WTC11 (cell line): ENCODE results near the gene PPP6R3. TPM values are rescaled to one million over a fixed set of nuclear protein-coding genes. Genes with fewer than 3 reads are reported as not detected.

ENCODE experiments used
- ATAC-seq: fragments of 200-7000 bp; cut with Tn5 transposase; 2 replicates; pipeline ENCODE4 v1.10.0; 2021; ENCODE audit warnings: mild to moderate bottlenecking, moderate library complexity
- CTCF ChIA-PET: fragments of 300-600 bp; sonication (Branson Sonifier 250); formaldehyde crosslinking; loops from one replicate; lab custom pipeline; 2021; ENCODE audit warnings: antibody characterized with exemption; lab: Charles Lee
- POLR2A ChIA-PET: fragments of 350-600 bp; sonication (Branson Sonifier 250); formaldehyde crosslinking; loops from one replicate; lab custom pipeline; 2021; ENCODE audit warnings: antibody characterized with exemption; lab: Charles Lee
- DNase-seq: peaks from one replicate; pipeline ENCODE4 v3.0.0; 2021; ENCODE audit warnings: low spot score
- H3K27ac Mint-ChIP-seq: 2 replicates; pipeline ENCODE4 v1.8.0; 2021; ENCODE audit warnings: mixed read lengths
- H3K27me3 Mint-ChIP-seq: 2 replicates; pipeline ENCODE4 v1.8.0; 2021; ENCODE audit warnings: low read depth, mild to moderate bottlenecking, moderate library complexity, mixed read lengths
- H3K36me3 Mint-ChIP-seq: 2 replicates; pipeline ENCODE4 v1.8.0; 2021; ENCODE audit warnings: mixed read lengths
- H3K4me1 Mint-ChIP-seq: 2 replicates; pipeline ENCODE4 v1.8.0; 2022; ENCODE audit warnings: mixed read lengths
- H3K4me3 Mint-ChIP-seq: 2 replicates; pipeline ENCODE4 v1.8.0; 2021; ENCODE audit warnings: mild to moderate bottlenecking, moderate library complexity, mixed read lengths
- H3K9me3 Mint-ChIP-seq: 2 replicates; pipeline ENCODE4 v1.8.0; 2021; ENCODE audit warnings: mixed read lengths
- ETV6 ChIP-seq: sonication (generic); formaldehyde crosslinking; IDR thresholded peaks from 2 replicates; pipeline ENCODE4 v1.8.1; 2022; ENCODE audit warnings: mild to moderate bottlenecking, missing genetic modification reagents
- MYBL2 ChIP-seq: sonication (generic); formaldehyde crosslinking; IDR thresholded peaks from 2 replicates; pipeline ENCODE4 v1.8.1; 2023; ENCODE audit warnings: mild to moderate bottlenecking, moderate library complexity, missing genetic modification reagents
- NR1H2 ChIP-seq: sonication (generic); formaldehyde crosslinking; IDR thresholded peaks from 2 replicates; pipeline ENCODE4 v1.9.0; 2021; ENCODE audit warnings: mild to moderate bottlenecking, moderate library complexity, missing genetic modification reagents
- OVOL2 ChIP-seq: fragments of 250-450 bp; sonication (Bioruptor Pico); IDR thresholded peaks from 2 replicates; pipeline ENCODE4 v1.9.0; 2021; ENCODE audit warnings: mild to moderate bottlenecking, borderline replicate concordance
- RORB ChIP-seq: fragments of 250-450 bp; sonication (Bioruptor Pico); IDR thresholded peaks from 2 replicates; pipeline ENCODE4 v1.9.0; 2021; ENCODE audit warnings: mild to moderate bottlenecking
- ZNF423 ChIP-seq: fragments of 250-450 bp; sonication (Bioruptor Pico); IDR thresholded peaks from 2 replicates; pipeline ENCODE4 v2.1.2; 2022; ENCODE audit warnings: mild to moderate bottlenecking, moderate library complexity
- total RNA-seq: library from RNA; stranded (reverse); gene quantifications from 3 replicates; pipeline ENCODE4 v1.2.3, GENCODE V29; 2021
- TF ChIP-seq, protein P1 (sequence below): sonication (generic); formaldehyde crosslinking; IDR thresholded peaks from 2 replicates; pipeline ENCODE4 v1.8.0; 2023; ENCODE audit warnings: missing genetic modification reagents, mild to moderate bottlenecking, borderline replicate concordance
- TF ChIP-seq, protein P2 (sequence below): sonication (generic); formaldehyde crosslinking; IDR thresholded peaks from 2 replicates; pipeline ENCODE4 v1.8.1; 2022; ENCODE audit warnings: missing genetic modification reagents, borderline replicate concordance
- TF ChIP-seq, protein P3 (sequence below): sonication (generic); formaldehyde crosslinking; IDR thresholded peaks from 2 replicates; pipeline ENCODE4 v1.8.0; 2022; ENCODE audit warnings: mild to moderate bottlenecking, missing genetic modification reagents
- TF ChIP-seq, protein P4 (sequence below): fragments of 250-450 bp; sonication (Bioruptor Pico); conservative IDR thresholded peaks from 2 replicates; pipeline ENCODE4 v1.9.0; 2021; ENCODE audit warnings: mild to moderate bottlenecking
- TF ChIP-seq, protein P5 (sequence below): fragments of 200-600 bp; IDR thresholded peaks from 2 replicates; pipeline ENCODE4 v1.8.0; 2022; ENCODE audit warnings: antibody characterized with exemption
- TF ChIP-seq, protein P6 (sequence below): sonication (generic); formaldehyde crosslinking; IDR thresholded peaks from 2 replicates; pipeline ENCODE4 v1.8.1; 2023; ENCODE audit warnings: mild to moderate bottlenecking, missing genetic modification reagents
- TF ChIP-seq, protein P7 (sequence below): sonication (generic); formaldehyde crosslinking; IDR thresholded peaks from 2 replicates; pipeline ENCODE4 v1.8.0; 2022; ENCODE audit warnings: mild to moderate bottlenecking, missing genetic modification reagents
- TF ChIP-seq, protein P8 (sequence below): sonication (generic); formaldehyde crosslinking; IDR thresholded peaks from 2 replicates; pipeline ENCODE4 v1.8.1; 2023; ENCODE audit warnings: mild to moderate bottlenecking, missing genetic modification reagents, moderate library complexity

Gene PPP6R3
- total RNA-seq, 1 experiment from 2014 or later = 138 TPM

DNA sequence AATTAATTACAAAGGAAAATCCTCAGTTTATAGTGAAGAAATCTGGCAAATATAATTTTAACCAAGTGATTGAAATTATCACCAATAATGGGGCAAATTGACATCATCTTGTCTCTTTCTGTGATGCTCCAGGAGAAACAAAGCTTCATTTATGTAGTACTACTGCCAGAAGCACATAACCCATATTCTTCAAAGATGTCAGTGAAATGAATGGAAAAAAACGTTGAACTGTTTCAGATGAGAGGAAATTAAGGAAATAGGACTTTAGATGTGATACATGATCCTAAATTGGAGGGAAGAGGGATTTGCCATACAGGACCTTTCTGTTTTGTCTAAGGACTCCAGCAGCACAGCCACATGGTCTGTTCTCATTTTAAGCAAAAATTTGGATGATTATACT is 57.6 kb downstream of the PPP6R3 start (continued):
- TF ChIP-seq, protein P1, sequence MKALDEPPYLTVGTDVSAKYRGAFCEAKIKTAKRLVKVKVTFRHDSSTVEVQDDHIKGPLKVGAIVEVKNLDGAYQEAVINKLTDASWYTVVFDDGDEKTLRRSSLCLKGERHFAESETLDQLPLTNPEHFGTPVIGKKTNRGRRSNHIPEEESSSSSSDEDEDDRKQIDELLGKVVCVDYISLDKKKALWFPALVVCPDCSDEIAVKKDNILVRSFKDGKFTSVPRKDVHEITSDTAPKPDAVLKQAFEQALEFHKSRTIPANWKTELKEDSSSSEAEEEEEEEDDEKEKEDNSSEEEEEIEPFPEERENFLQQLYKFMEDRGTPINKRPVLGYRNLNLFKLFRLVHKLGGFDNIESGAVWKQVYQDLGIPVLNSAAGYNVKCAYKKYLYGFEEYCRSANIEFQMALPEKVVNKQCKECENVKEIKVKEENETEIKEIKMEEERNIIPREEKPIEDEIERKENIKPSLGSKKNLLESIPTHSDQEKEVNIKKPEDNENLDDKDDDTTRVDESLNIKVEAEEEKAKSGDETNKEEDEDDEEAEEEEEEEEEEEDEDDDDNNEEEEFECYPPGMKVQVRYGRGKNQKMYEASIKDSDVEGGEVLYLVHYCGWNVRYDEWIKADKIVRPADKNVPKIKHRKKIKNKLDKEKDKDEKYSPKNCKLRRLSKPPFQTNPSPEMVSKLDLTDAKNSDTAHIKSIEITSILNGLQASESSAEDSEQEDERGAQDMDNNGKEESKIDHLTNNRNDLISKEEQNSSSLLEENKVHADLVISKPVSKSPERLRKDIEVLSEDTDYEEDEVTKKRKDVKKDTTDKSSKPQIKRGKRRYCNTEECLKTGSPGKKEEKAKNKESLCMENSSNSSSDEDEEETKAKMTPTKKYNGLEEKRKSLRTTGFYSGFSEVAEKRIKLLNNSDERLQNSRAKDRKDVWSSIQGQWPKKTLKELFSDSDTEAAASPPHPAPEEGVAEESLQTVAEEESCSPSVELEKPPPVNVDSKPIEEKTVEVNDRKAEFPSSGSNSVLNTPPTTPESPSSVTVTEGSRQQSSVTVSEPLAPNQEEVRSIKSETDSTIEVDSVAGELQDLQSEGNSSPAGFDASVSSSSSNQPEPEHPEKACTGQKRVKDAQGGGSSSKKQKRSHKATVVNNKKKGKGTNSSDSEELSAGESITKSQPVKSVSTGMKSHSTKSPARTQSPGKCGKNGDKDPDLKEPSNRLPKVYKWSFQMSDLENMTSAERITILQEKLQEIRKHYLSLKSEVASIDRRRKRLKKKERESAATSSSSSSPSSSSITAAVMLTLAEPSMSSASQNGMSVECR (CRISPR knock-in tag) = no peak
- TF ChIP-seq NR1H2 (CRISPR knock-in tag) = no peak
- TF ChIP-seq RORB (CRISPR knock-in tag) = no peak
- TF ChIP-seq, protein P2, sequence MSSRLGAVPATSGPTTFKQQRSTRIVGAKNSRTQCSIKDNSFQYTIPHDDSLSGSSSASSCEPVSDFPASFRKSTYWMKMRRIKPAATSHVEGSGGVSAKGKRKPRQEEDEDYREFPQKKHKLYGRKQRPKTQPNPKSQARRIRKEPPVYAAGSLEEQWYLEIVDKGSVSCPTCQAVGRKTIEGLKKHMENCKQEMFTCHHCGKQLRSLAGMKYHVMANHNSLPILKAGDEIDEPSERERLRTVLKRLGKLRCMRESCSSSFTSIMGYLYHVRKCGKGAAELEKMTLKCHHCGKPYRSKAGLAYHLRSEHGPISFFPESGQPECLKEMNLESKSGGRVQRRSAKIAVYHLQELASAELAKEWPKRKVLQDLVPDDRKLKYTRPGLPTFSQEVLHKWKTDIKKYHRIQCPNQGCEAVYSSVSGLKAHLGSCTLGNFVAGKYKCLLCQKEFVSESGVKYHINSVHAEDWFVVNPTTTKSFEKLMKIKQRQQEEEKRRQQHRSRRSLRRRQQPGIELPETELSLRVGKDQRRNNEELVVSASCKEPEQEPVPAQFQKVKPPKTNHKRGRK (CRISPR knock-in tag) = no peak

DNA sequence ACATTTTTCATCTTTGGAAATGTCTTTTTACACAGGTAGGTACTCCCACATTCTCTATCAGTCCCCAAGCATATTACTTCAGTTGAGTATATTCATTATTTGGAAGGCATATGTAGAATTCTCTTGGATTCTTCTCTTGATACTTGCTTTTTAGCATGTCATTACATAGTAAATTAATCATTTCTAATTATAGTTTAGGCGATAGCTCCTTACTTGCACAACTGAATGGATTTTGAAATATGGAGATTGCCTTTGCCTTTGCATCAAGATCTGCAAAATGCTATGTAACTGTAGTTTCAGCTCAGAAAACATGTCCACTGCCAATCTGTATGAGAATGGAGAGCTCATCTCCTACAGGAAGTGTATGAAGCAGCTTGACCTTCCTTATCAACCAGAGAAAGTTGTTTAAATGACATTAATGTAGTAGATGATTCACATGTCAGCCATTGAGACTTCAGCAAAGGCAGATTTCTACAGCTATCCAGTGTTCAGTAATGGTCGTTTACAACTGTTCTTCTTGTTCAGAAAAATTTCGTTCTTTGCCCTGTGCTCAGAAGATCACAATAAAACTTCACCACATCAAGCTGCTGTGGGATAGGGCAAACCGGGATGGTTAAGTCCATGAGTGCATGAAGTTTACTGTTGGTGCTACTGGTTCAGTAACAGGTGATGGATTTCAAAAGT is 61.6 kb downstream of the PPP6R3 start:
- H3K27me3 Mint-ChIP-seq = no peaks in the 10 kb centered on the region
- peaks cover 41% of the 10 kb centered on the region for H3K4me1 Mint-ChIP-seq
- 0 out of 2 replicates have a peak overlapping the region, but pooled peaks have one; percentile 9 for H3K27ac Mint-ChIP-seq
- ChIA-PET POLR2A (no interaction called here), CTCF (interaction anchor here (1.2 to 1.7 kb wide), 2 partner anchors 14 to 62 kb away, joined by 3 to 4 read pairs; no protein-coding TSS in a partner anchor)
- H3K36me3 Mint-ChIP-seq = peaks cover 62% of the 10 kb centered on the region
- ATAC-seq (no peak), DNase-seq (no peak)
- H3K4me3 Mint-ChIP-seq = no peak overlapping the region
- H3K9me3 Mint-ChIP-seq = no peaks in the 10 kb centered on the region
- TF ChIP-seq MYBL2 = no peak
- TF ChIP-seq, protein P3, sequence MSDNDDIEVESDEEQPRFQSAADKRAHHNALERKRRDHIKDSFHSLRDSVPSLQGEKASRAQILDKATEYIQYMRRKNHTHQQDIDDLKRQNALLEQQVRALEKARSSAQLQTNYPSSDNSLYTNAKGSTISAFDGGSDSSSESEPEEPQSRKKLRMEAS = no peak
- TF ChIP-seq, protein P4, sequence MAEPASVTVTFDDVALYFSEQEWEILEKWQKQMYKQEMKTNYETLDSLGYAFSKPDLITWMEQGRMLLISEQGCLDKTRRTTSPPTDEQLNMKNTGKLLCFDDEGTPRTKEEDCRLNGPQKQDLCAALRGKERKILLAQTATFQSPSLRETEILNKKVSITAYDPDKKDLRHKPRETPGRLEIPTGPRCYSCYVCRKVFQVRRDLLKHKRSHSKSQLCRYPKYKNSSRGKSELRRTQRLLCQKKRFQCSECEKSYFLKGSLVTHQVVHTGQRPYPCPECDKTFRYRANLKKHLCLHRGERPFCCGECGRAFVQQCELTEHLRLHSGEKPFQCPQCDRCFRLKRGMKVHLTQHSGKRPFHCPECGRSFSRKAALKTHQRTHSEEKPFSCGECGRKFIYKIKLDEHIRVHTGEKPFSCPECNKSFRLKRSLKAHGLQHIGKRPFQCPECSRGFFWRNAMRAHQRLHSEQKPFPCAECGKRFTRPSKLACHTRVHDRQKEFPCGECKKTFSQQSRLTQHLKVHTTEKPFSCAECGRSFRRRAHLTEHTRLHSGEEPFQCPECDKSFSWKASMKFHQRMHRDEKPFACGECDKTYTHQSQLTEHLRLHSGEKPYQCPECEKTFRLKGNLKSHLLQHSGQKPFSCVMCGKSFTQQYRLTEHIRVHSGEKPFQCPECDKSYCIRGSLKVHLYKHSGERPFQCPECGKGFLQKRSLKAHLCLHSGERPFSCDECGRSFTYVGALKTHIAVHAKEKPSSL (CRISPR knock-in tag) = no peak
- TF ChIP-seq, protein P5, sequence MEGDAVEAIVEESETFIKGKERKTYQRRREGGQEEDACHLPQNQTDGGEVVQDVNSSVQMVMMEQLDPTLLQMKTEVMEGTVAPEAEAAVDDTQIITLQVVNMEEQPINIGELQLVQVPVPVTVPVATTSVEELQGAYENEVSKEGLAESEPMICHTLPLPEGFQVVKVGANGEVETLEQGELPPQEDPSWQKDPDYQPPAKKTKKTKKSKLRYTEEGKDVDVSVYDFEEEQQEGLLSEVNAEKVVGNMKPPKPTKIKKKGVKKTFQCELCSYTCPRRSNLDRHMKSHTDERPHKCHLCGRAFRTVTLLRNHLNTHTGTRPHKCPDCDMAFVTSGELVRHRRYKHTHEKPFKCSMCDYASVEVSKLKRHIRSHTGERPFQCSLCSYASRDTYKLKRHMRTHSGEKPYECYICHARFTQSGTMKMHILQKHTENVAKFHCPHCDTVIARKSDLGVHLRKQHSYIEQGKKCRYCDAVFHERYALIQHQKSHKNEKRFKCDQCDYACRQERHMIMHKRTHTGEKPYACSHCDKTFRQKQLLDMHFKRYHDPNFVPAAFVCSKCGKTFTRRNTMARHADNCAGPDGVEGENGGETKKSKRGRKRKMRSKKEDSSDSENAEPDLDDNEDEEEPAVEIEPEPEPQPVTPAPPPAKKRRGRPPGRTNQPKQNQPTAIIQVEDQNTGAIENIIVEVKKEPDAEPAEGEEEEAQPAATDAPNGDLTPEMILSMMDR = no peak
- TF ChIP-seq ZNF423 = no peak
- TF ChIP-seq, protein P2 (CRISPR knock-in tag) = no peak
- no peak for TF ChIP-seq ETV6 (CRISPR knock-in tag)
- TF ChIP-seq, protein P6, sequence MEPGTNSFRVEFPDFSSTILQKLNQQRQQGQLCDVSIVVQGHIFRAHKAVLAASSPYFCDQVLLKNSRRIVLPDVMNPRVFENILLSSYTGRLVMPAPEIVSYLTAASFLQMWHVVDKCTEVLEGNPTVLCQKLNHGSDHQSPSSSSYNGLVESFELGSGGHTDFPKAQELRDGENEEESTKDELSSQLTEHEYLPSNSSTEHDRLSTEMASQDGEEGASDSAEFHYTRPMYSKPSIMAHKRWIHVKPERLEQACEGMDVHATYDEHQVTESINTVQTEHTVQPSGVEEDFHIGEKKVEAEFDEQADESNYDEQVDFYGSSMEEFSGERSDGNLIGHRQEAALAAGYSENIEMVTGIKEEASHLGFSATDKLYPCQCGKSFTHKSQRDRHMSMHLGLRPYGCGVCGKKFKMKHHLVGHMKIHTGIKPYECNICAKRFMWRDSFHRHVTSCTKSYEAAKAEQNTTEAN (CRISPR knock-in tag) = no peak
- TF ChIP-seq, protein P7, sequence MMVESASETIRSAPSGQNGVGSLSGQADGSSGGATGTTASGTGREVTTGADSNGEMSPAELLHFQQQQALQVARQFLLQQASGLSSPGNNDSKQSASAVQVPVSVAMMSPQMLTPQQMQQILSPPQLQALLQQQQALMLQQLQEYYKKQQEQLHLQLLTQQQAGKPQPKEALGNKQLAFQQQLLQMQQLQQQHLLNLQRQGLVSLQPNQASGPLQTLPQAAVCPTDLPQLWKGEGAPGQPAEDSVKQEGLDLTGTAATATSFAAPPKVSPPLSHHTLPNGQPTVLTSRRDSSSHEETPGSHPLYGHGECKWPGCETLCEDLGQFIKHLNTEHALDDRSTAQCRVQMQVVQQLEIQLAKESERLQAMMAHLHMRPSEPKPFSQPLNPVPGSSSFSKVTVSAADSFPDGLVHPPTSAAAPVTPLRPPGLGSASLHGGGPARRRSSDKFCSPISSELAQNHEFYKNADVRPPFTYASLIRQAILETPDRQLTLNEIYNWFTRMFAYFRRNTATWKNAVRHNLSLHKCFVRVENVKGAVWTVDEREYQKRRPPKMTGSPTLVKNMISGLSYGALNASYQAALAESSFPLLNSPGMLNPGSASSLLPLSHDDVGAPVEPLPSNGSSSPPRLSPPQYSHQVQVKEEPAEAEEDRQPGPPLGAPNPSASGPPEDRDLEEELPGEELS (CRISPR knock-in tag) = no peak
- TF ChIP-seq, protein P8, sequence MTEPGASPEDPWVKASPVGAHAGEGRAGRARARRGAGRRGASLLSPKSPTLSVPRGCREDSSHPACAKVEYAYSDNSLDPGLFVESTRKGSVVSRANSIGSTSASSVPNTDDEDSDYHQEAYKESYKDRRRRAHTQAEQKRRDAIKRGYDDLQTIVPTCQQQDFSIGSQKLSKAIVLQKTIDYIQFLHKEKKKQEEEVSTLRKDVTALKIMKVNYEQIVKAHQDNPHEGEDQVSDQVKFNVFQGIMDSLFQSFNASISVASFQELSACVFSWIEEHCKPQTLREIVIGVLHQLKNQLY (CRISPR knock-in tag) = no peak
- TF ChIP-seq OVOL2 = no peak
